A549 (cell line): ENCODE data around the gene ANKRD6.

Experiments
- CHD2 ChIP-seq: fragments of 150-350 bp; IDR thresholded peaks from 2 replicates; pipeline ENCODE4 v1.6.1; 2014; ENCODE audit warnings: low read length; ENCODE audit not compliant: partially characterized antibody
- CHD4 ChIP-seq: fragments of 200-600 bp; sonication (generic); IDR thresholded peaks from 2 replicates; pipeline ENCODE4 v1.6.1; 2016; ENCODE audit warnings: antibody characterized with exemption, mild to moderate bottlenecking, borderline replicate concordance
- CTCF ChIP-seq: fragments of >200 bp; sonication (Bioruptor Twin); formaldehyde crosslinking; IDR thresholded peaks from 3 replicates; pipeline ENCODE4 v1.5.1; 2016
- E2F6 ChIP-seq: IDR thresholded peaks from 2 replicates; pipeline ENCODE4 v1.6.1; 2012; ENCODE audit warnings: low read depth, borderline replicate concordance
- EP300 ChIP-seq, 2 experiments: fragments of >200 bp; sonication (Bioruptor Twin); formaldehyde crosslinking; IDR thresholded peaks; 2 replicates in 1 of 2; 3 replicates in 1 of 2; pipeline ENCODE4 v1.6.1; 2016 to 2017
- FOSL2 ChIP-seq, 2 experiments: fragments of 450-650 bp in 1 of 2; fragments of >200 bp in 1 of 2; sonication (Bioruptor Twin) in 1 of 2; formaldehyde crosslinking; IDR thresholded peaks; 2 replicates each; pipeline versions ENCODE4 v1.5.0 to v1.6.1; 2016 to 2020; ENCODE audit warnings: mild to moderate bottlenecking in 1 of 2, moderate library complexity in 1 of 2
- JUN ChIP-seq, 2 experiments: fragments of >200 bp; sonication (Bioruptor Twin); formaldehyde crosslinking; IDR thresholded peaks; 2 replicates in 1 of 2; 3 replicates in 1 of 2; pipeline ENCODE4 v1.6.1; 2016 to 2017
- MAX ChIP-seq: IDR thresholded peaks from 2 replicates; pipeline ENCODE4 v1.6.1; 2012
- NPAS2 ChIP-seq: fragments of 250-450 bp; sonication (Bioruptor Pico); IDR thresholded peaks from 2 replicates; pipeline ENCODE4 v1.8.0; 2022; ENCODE audit warnings: mild to moderate bottlenecking, moderate library complexity, borderline replicate concordance
- POLR2A ChIP-seq: IDR thresholded peaks from 2 replicates; pipeline ENCODE4 v1.6.1; 2012; ENCODE audit warnings: mild to moderate bottlenecking, low read length
- RAD21 ChIP-seq, 2 experiments: fragments of >200 bp in 1 of 2; sonication (Bioruptor Twin) in 1 of 2; formaldehyde crosslinking in 1 of 2; IDR thresholded peaks in 1 of 2; conservative IDR thresholded peaks in 1 of 2; 2 replicates in 1 of 2; 3 replicates in 1 of 2; pipeline ENCODE4 v1.6.1; 2012 to 2018; ENCODE audit warnings: inconsistent platforms in 1 of 2
- REST ChIP-seq: fragments of 200-600 bp; sonication (generic); IDR thresholded peaks from 2 replicates; pipeline ENCODE4 v1.6.1; 2016; ENCODE audit warnings: antibody characterized with exemption, mild to moderate bottlenecking, moderate library complexity

GRCh38 chr6:89414215-89414614 lies 18.7 kb upstream of the ANKRD6 start:
- TF ChIP-seq CTCF (no peak), NPAS2 (CRISPR knock-in tag) (no peak), EP300 (IDR thresholded peaks at IDR 0.05) (no peak), RAD21 (conservative IDR thresholded peaks at IDR 0.05 in 1 of 2, IDR thresholded peaks at IDR 0.05 in 1 of 2) (no peak), E2F6 (no peak), JUN (IDR thresholded peaks at IDR 0.05) (no peak), POLR2A (no peak), FOSL2 (IDR thresholded peaks at IDR 0.05) (no peak), FOSL2 (CRISPR knock-in tag; IDR thresholded peaks at IDR 0.05) (no peak), CHD2 (no peak), CHD4 (no peak), REST (no peak), MAX (no peak)
